NCI-H1694 (cell line): ENCODE results near the gene MEN1.

ENCODE experiments used
- DNase-seq: peaks from one replicate; lab custom pipeline; 2025; lab: John Stamatoyannopoulos, UW

The MEN1 gene

GRCh38 chr11:64784813-64785581, 25.4 kb downstream of the MEN1 start:
- DNase-seq, result no peak

GRCh38 chr11:64778473-64779298, 31.7 kb downstream of the MEN1 start, which contains the start of gene SF1:
Gene SF1 (minus strand): TSS chr11:64778542. CDS start chr11:64778392, 150 bp downstream.
- DNase-seq, result peak; percentile 100

- DNase-seq, result no peak
These were observed 32.2 kb downstream of the MEN1 start for GRCh38 chr11:64778223-64778472.

GRCh38 chr11:64777449-64778222, 32.7 kb downstream of the MEN1 start:
- DNase-seq, result no peak

GRCh38 chr11:64776875-64777274, 33.5 kb downstream of the MEN1 start:
- DNase-seq, result no peak

- DNase-seq, result no peak
These were observed 33.9 kb downstream of the MEN1 start for GRCh38 chr11:64776425-64776824.

GRCh38 chr11:64774144-64774543, 36.2 kb downstream of the MEN1 start:
- DNase-seq, result no peak

GRCh38 chr11:64772303-64773018, 37.9 kb downstream of the MEN1 start:
- DNase-seq, result no peak

- no peak for DNase-seq
These were observed 38.5 kb downstream of the MEN1 start for GRCh38 chr11:64771861-64772260.

- no peak for DNase-seq
These were observed 40.2 kb downstream of the MEN1 start for GRCh38 chr11:64770120-64770519.

GRCh38 chr11:64769283-64769682, 41.1 kb downstream of the MEN1 start:
- DNase-seq, result no peak

GRCh38 chr11:64768300-64768694, 42.1 kb downstream of the MEN1 start:
- no peak for DNase-seq

- DNase-seq, result peak; percentile 54
These were observed 42.7 kb downstream of the MEN1 start for GRCh38 chr11:64767344-64768299.

- DNase-seq, result no peak
These were observed 43.5 kb downstream of the MEN1 start for GRCh38 chr11:64766881-64767280.

- DNase-seq, result no peak
These were observed 44.3 kb downstream of the MEN1 start for GRCh38 chr11:64765851-64766665.

GRCh38 chr11:64765291-64765850, 45.0 kb downstream of the MEN1 start:
- no peak for DNase-seq

GRCh38 chr11:64764753-64765152, 45.6 kb downstream of the MEN1 start:
- no peak for DNase-seq

GRCh38 chr11:64764040-64764611, 46.2 kb downstream of the MEN1 start:
- DNase-seq, result no peak

GRCh38 chr11:64763526-64764039, 46.8 kb downstream of the MEN1 start:
- DNase-seq, result no peak
